Type B pancreatic cell (in vitro differentiated cells): ENCODE measurements around the gene ENAH. TPM values are rescaled to one million over a fixed set of nuclear protein-coding genes. Genes with fewer than 3 reads are reported as not detected.

ENCODE experiments used
- DNase-seq: peaks from one replicate; pipeline ENCODE4 v3.0.0; 2021; ENCODE audit warnings: mixed read lengths; ENCODE audit not compliant: unreplicated experiment; ENCODE audit errors: extremely low spot score
- H3K27ac Mint-ChIP-seq: 2 replicates; pipeline ENCODE4 v1.8.0; 2021; ENCODE audit warnings: mild to moderate bottlenecking, mixed read lengths
- H3K27me3 Mint-ChIP-seq: 2 replicates; pipeline ENCODE4 v1.8.0; 2021; ENCODE audit warnings: mixed read lengths
- H3K36me3 Mint-ChIP-seq: 2 replicates; pipeline ENCODE4 v1.8.0; 2021; ENCODE audit warnings: mixed read lengths
- H3K4me1 Mint-ChIP-seq: one replicate; pipeline ENCODE4 v1.8.0; 2021; ENCODE audit warnings: mixed read lengths; ENCODE audit not compliant: unreplicated experiment
- H3K4me3 Mint-ChIP-seq: 2 replicates; pipeline ENCODE4 v1.8.0; 2021; ENCODE audit warnings: mild to moderate bottlenecking, mixed read lengths
- H3K9me3 Mint-ChIP-seq: 2 replicates; pipeline ENCODE4 v1.8.0; 2021; ENCODE audit warnings: mixed read lengths
- CTCF ChIP-seq: fragments of 200-600 bp; sonication (generic); conservative IDR thresholded peaks from 2 replicates; pipeline ENCODE4 v1.5.0; 2021; ENCODE audit warnings: antibody characterized with exemption, mild to moderate bottlenecking
- total RNA-seq: library from RNA; stranded (reverse); gene quantifications from 2 replicates; pipeline ENCODE4 v1.2.1, GENCODE V29; 2021; ENCODE audit warnings: low replicate concordance

ENAH gene
- total RNA-seq, 1 donor from 2014 or later: 133 TPM

DNA sequence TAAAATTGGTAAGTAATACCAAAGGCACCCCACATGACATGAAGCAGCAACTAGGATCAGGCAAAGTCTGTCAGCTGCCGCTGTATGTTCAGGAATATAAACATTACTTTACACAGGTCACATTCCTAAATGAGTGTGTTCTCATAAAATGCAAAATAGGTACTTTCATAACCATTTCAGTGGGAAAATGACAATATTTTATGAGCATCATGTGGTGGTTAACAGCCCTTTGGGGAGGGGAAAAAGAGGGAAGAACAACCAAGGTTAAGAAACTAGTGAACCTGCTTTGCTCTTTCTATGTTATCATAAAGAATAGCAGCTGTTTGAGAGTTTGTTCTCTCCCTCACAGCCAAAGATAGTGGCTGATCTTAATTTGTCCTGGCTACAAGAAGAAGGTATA lies 119.7 kb downstream of the ENAH start:
- no peaks in the 10 kb centered on the region for H3K9me3 Mint-ChIP-seq
- H3K27ac Mint-ChIP-seq: no peak overlapping the region
- TF ChIP-seq CTCF: no peak
- no peak for DNase-seq
- H3K27me3 Mint-ChIP-seq: no peaks in the 10 kb centered on the region
- H3K4me3 Mint-ChIP-seq: no peak overlapping the region
- H3K4me1 Mint-ChIP-seq: peaks cover 31% of the 10 kb centered on the region
- H3K36me3 Mint-ChIP-seq: no peaks in the 10 kb centered on the region

GRCh38 chr1:225532240-225532944 lies 120.5 kb downstream of the ENAH start:
- DNase-seq: no peak

GRCh38 chr1:225529726-225530125 lies 123.2 kb downstream of the ENAH start:
- TF ChIP-seq CTCF: no peak
- Mint-ChIP-seq H3K4me3 (no peak overlapping the region), H3K27ac (no peak overlapping the region), H3K27me3 (no peaks in the 10 kb centered on the region), H3K4me1 (peaks cover 18% of the 10 kb centered on the region), H3K36me3 (peaks cover 6% of the 10 kb centered on the region), H3K9me3 (no peaks in the 10 kb centered on the region)
- DNase-seq: no peak

More at GRCh38 chr1:225532240-225532944, 120.5 kb downstream of the ENAH start:
- Mint-ChIP-seq H3K27me3 (no peaks in the 10 kb centered on the region), H3K9me3 (no peaks in the 10 kb centered on the region), H3K4me1 (peaks cover 27% of the 10 kb centered on the region), H3K4me3 (no peak overlapping the region), H3K36me3 (no peaks in the 10 kb centered on the region), H3K27ac (no peak overlapping the region)
- TF ChIP-seq CTCF: no peak

DNA sequence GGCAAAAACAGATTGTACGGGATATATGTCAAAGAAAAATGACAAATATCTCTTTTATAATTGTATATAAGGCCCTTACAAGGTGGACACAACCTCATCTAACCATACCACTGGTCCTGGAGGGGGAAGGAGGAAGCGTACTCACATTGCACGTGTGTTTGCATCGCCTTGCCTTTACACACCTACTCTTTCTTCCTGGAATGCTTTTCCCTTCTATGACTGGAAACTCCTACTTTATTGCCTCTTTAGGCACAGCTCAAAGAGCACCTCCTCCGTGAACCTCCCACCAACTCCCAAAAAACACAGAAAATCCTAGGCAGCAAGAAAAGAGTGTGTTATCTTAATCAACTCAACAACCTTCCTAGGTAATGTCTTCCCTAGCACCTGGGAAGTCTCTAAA lies 125.3 kb downstream of the ENAH start:
- no peak for DNase-seq
- H3K4me3 Mint-ChIP-seq: no peak overlapping the region
- H3K9me3 Mint-ChIP-seq: no peaks in the 10 kb centered on the region
- TF ChIP-seq CTCF: no peak
- no peak overlapping the region for H3K27ac Mint-ChIP-seq
- H3K4me1 Mint-ChIP-seq: no peaks in the 10 kb centered on the region
- H3K36me3 Mint-ChIP-seq: peaks cover 6% of the 10 kb centered on the region
- H3K27me3 Mint-ChIP-seq: no peaks in the 10 kb centered on the region

DNA sequence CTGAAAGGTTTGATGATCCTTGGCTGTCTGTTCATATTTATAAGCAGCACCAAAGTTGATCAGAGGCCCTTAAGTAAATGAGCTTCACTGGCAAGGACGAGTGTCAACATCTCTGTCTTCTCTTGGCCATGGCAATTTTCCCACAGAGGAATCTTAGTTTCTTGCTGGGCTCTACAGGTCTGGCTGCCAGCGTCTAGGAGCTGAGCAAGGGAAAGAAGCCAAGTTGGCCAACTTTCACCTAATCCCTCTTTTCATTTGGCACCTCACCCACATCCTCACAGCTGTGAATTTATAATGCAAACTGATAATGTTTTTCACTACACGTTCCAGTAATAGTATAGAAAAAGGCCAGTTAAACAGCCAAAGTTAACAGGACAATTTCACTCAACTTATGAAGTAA lies 126.0 kb downstream of the ENAH start:
- DNase-seq: no peak
- Mint-ChIP-seq H3K4me3 (no peak overlapping the region), H3K36me3 (peaks cover 10% of the 10 kb centered on the region), H3K9me3 (no peaks in the 10 kb centered on the region), H3K27ac (no peak overlapping the region), H3K27me3 (no peaks in the 10 kb centered on the region), H3K4me1 (no peaks in the 10 kb centered on the region)
- TF ChIP-seq CTCF: no peak
